Left colon (tissue), 2 donors: Measurements from ENCODE around the gene PNMT. TPM values are rescaled to one million over a fixed set of nuclear protein-coding genes. Genes with fewer than 3 reads are reported as not detected.
A peak's percentile ranks its signal among the peaks of the same experiment; 100 is the strongest.

ENCODE experiments used
- ATAC-seq: fragments of 200-7000 bp; cut with Tn5 transposase; one replicate; pipeline ENCODE4 v1.9.1; 2020; ENCODE audit warnings: mild to moderate bottlenecking, moderate library complexity
- DNase-seq, 2 donors: peaks; one replicate each; pipeline ENCODE4 v3.0.0-alpha.2; 2020
- intact Hi-C, 2 donors: fragments of 100-400 bp; cut with DNase I in 1 of 2; cut with micrococcal nuclease in 1 of 2; formaldehyde crosslinking; loops; one replicate each; pipeline versions ENCODE4 v1.11.2 to v1.14.0; 2022; cut with DNase I, micrococcal nuclease
- total RNA-seq, 2 donors: library from RNA; stranded (reverse); fragmentation: NEBNext Ultra II Directional; extraction: Animal tissue kit (Norgen Biotek cat#: 25700); gene quantifications; one replicate each; pipeline ENCODE4 v1.2.1, GENCODE V29; 2021
- donor health status: DM: no; HTN: no; CAD: no.
- donor health status: DM: yes; HTN: yes; CAD: no.

PNMT gene
- total RNA-seq, 2 donors from 2014 or later: 0.73 to 1.0 TPM

GRCh38 chr17:39631403-39631802 is 36.9 kb upstream of the PNMT start:
- intact Hi-C loops: no loop called here
- DNase-seq (peak; percentile 64 to 84), ATAC-seq (peak; percentile 25)

GRCh38 chr17:39632153-39632941 is 35.9 kb upstream of the PNMT start:
- intact Hi-C loops: no loop called here
- ATAC-seq (peak; percentile 58), DNase-seq (peak; percentile 88 to 97)

- DNase-seq (no peak), ATAC-seq (no peak)
- intact Hi-C loops: no loop called here
Measured at GRCh38 chr17:39633570-39634183, 34.6 kb upstream of the PNMT start.

GRCh38 chr17:39634384-39634871 is 33.8 kb upstream of the PNMT start:
- intact Hi-C loops: no loop called here
- no peak for ATAC-seq
- no peak for DNase-seq

GRCh38 chr17:39635614-39636176 is 32.6 kb upstream of the PNMT start:
- intact Hi-C loops: no loop called here
- no peak for DNase-seq
- no peak for ATAC-seq

- DNase-seq (no peak), ATAC-seq (no peak)
- intact Hi-C loops: no loop called here
Measured at GRCh38 chr17:39636587-39636926, 31.7 kb upstream of the PNMT start.

- peak; percentile 95 to 97 for DNase-seq
- intact Hi-C loops: no loop called here
- peak; percentile 60 for ATAC-seq
Measured at GRCh38 chr17:39636927-39637736, 31.1 kb upstream of the PNMT start, which contains the start of gene STARD3. STARD3 (plus strand) TSS chr17:39637144; CDS start chr17:39653532, 16,388 bp downstream.

- intact Hi-C loops: no loop called here
- DNase-seq (no peak), ATAC-seq (no peak)
Measured at GRCh38 chr17:39638317-39638716, 29.9 kb upstream of the PNMT start.

- ATAC-seq: no peak
- DNase-seq: no peak
- intact Hi-C loops: no loop called here
Measured at GRCh38 chr17:39639043-39639442, 29.2 kb upstream of the PNMT start.

GRCh38 chr17:39639566-39640458 is 28.4 kb upstream of the PNMT start:
- DNase-seq (no peak), ATAC-seq (no peak)
- intact Hi-C loops: no loop called here

GRCh38 chr17:39640591-39641031 is 27.6 kb upstream of the PNMT start:
- intact Hi-C loops: no loop called here
- DNase-seq (no peak), ATAC-seq (no peak)

- DNase-seq (no peak), ATAC-seq (no peak)
- intact Hi-C loops: no loop called here
Measured at GRCh38 chr17:39641097-39641496, 27.2 kb upstream of the PNMT start.

GRCh38 chr17:39641883-39642282 is 26.4 kb upstream of the PNMT start:
- ATAC-seq (no peak), DNase-seq (no peak)
- intact Hi-C loops: no loop called here

GRCh38 chr17:39642291-39643074 is 25.8 kb upstream of the PNMT start:
- intact Hi-C loops: no loop called here
- ATAC-seq (no peak), DNase-seq (no peak)

GRCh38 chr17:39643271-39643670 is 25.0 kb upstream of the PNMT start:
- DNase-seq (no peak), ATAC-seq (no peak)
- intact Hi-C loops: no loop called here

GRCh38 chr17:39647256-39647655 is 21.0 kb upstream of the PNMT start:
- DNase-seq: no peak
- intact Hi-C loops: no loop called here
- ATAC-seq: no peak

GRCh38 chr17:39648616-39649366 is 19.5 kb upstream of the PNMT start:
- ATAC-seq: no peak
- intact Hi-C loops: no loop called here
- DNase-seq: no peak
